H1 (cell line): ENCODE data around the gene CBLB. TPM values are rescaled to one million over a fixed set of nuclear protein-coding genes. Genes with fewer than 3 reads are reported as not detected.

Experiments
- CTCF ChIA-PET: fragments of 300-600 bp; sonication (Branson Sonifier 250); formaldehyde crosslinking; loops from one replicate; lab custom pipeline; 2021; ENCODE audit not compliant: partially characterized antibody; lab: Charles Lee
- POLR2A ChIA-PET: fragments of 300-600 bp; sonication (Branson Sonifier 250); formaldehyde crosslinking; loops from one replicate; lab custom pipeline; 2021; ENCODE audit warnings: inconsistent platforms; ENCODE audit not compliant: partially characterized antibody; lab: Charles Lee
- DNase-seq, 2 experiments: peaks; one replicate each; pipeline versions ENCODE4 v3.0.0 to v3.0.0-alpha.2; 2010 to 2022; ENCODE audit warnings: low spot score in 2 of 2, low read depth in 1 of 2, mixed read lengths in 1 of 2
- FAIRE-seq: peaks from 2 replicates; lab custom pipeline; 2011; peaks lifted over from hg19 to GRCh38; lab: Jason Lieb, UNC
- H2AFZ ChIP-seq: 2 replicates; pipeline ENCODE4 v1.8.1; 2012; ENCODE audit warnings: low read length, inconsistent platforms
- H2AK5ac ChIP-seq: 2 replicates; pipeline ENCODE4 v1.6.1; 2013; ENCODE audit warnings: low read depth, low read length
- H2BK120ac ChIP-seq: replicated peaks from 2 replicates; pipeline ENCODE3; 2013; ENCODE audit warnings: low read depth, low read length, inconsistent platforms
- H2BK12ac ChIP-seq: 2 replicates; pipeline ENCODE4 v1.6.1; 2013; ENCODE audit warnings: low read depth, low read length
- H2BK15ac ChIP-seq: 2 replicates; pipeline ENCODE4 v1.6.1; 2013; ENCODE audit warnings: low read length
- H2BK20ac ChIP-seq: 2 replicates; pipeline ENCODE4 v1.6.1; 2013; ENCODE audit warnings: low read length
- H2BK5ac ChIP-seq: 2 replicates; pipeline ENCODE4 v1.6.1; 2013; ENCODE audit warnings: low read depth, low read length
- H3K14ac ChIP-seq: 2 replicates; pipeline ENCODE4 v1.6.1; 2013; ENCODE audit warnings: inconsistent platforms; ENCODE audit not compliant: insufficient read length
- H3K18ac ChIP-seq: 2 replicates; pipeline ENCODE4 v1.6.1; 2013; ENCODE audit warnings: low read length; ENCODE audit errors: extremely low read depth
- H3K23ac ChIP-seq: 2 replicates; pipeline ENCODE4 v1.6.1; 2013; ENCODE audit warnings: inconsistent platforms; ENCODE audit not compliant: insufficient read length
- H3K23me2 ChIP-seq: 2 replicates; pipeline ENCODE4 v1.6.1; 2013; ENCODE audit warnings: low read depth, low read length
- H3K27ac ChIP-seq: 2 replicates; pipeline ENCODE4 v1.6.1; 2011; ENCODE audit warnings: low read depth, low read length, inconsistent platforms
- H3K27me3 ChIP-seq, 4 experiments: replicated peaks in 1 of 4; 1 replicate in 1 of 4; 2 replicates in 3 of 4; pipeline versions ENCODE4 v1.6.1 to v1.8.1; 2011 to 2013; ENCODE audit warnings: low read length in 3 of 4, mild to moderate bottlenecking in 3 of 4, inconsistent platforms in 2 of 4, mixed read lengths in 2 of 4, moderate library complexity in 1 of 4; ENCODE audit not compliant: control insufficient read depth in 3 of 4, insufficient read depth in 3 of 4; ENCODE audit errors: extremely low read depth in 1 of 4
- H3K36me3 ChIP-seq, 4 experiments: 2 replicates each; pipeline versions ENCODE4 v1.6.1 to v1.8.1; 2011 to 2013; ENCODE audit warnings: mild to moderate bottlenecking in 4 of 4, low read length in 3 of 4, moderate library complexity in 2 of 4, control low read depth in 1 of 4, inconsistent platforms in 1 of 4; ENCODE audit not compliant: insufficient read depth in 4 of 4, control insufficient read depth in 2 of 4
- H3K4ac ChIP-seq: replicated peaks from 2 replicates; pipeline ENCODE3; 2013; ENCODE audit warnings: low read length, low read depth, mixed read lengths, inconsistent platforms; ENCODE audit not compliant: insufficient read length
- H3K4me1 ChIP-seq, 4 experiments: replicated peaks in 1 of 4; 1 replicate in 1 of 4; 2 replicates in 3 of 4; pipeline versions ENCODE4 v1.6.1 to v1.8.1; 2011 to 2013; ENCODE audit warnings: low read length in 3 of 4, inconsistent platforms in 2 of 4, mixed read lengths in 1 of 4; ENCODE audit not compliant: insufficient read depth in 4 of 4, control insufficient read depth in 3 of 4
- H3K4me2 ChIP-seq, 2 experiments: 2 replicates each; pipeline versions ENCODE4 v1.6.1 to v1.8.1; 2011 to 2013; ENCODE audit warnings: low read depth in 2 of 2, low read length in 2 of 2, control low read depth in 1 of 2, inconsistent platforms in 1 of 2, mild to moderate bottlenecking in 1 of 2; ENCODE audit not compliant: insufficient read depth in 1 of 2
- H3K4me3 ChIP-seq, 4 experiments: fragments of 200-600, 300-600 bp in 1 of 4; sonication (generic), shearing (Covaris generic), sonication (Bioruptor Twin) in 1 of 4; 2 replicates each; pipeline versions ENCODE4 v1.5.1 to v1.8.1; 2011 to 2016; ENCODE audit warnings: low read length in 4 of 4, low read depth in 3 of 4, control low read depth in 2 of 4, inconsistent platforms in 2 of 4, mild to moderate bottlenecking in 2 of 4, mixed read lengths in 1 of 4, moderate library complexity in 1 of 4; ENCODE audit not compliant: insufficient read depth in 2 of 4; ENCODE audit errors: extremely low read depth in 1 of 4
- H3K56ac ChIP-seq: replicated peaks from 2 replicates; pipeline ENCODE3; 2013; ENCODE audit warnings: low read depth, mild to moderate bottlenecking, mixed read lengths, low read length, inconsistent platforms; ENCODE audit not compliant: insufficient read length
- H3K79me1 ChIP-seq: 2 replicates; pipeline ENCODE4 v1.6.1; 2013; ENCODE audit warnings: low read depth, low read length, control low read depth
- H3K79me2 ChIP-seq, 2 experiments: 2 replicates each; pipeline versions ENCODE4 v1.6.1 to v1.8.1; 2012 to 2013; ENCODE audit warnings: low read length in 2 of 2, mild to moderate bottlenecking in 2 of 2, inconsistent platforms in 1 of 2; ENCODE audit not compliant: insufficient read depth in 2 of 2, control insufficient read depth in 1 of 2
- H3K9ac ChIP-seq, 4 experiments: replicated peaks in 1 of 4; 1 replicate in 1 of 4; 2 replicates in 3 of 4; pipeline versions ENCODE4 v1.6.1 to v1.8.1; 2011 to 2013; ENCODE audit warnings: low read depth in 3 of 4, low read length in 3 of 4, control low read depth in 2 of 4, mild to moderate bottlenecking in 2 of 4, moderate library complexity in 2 of 4, inconsistent platforms in 1 of 4; ENCODE audit errors: extremely low read depth in 1 of 4
- H3K9me3 ChIP-seq, 2 experiments: 2 replicates each; pipeline versions ENCODE4 v1.6.1 to v1.8.1; 2012 to 2013; ENCODE audit warnings: mild to moderate bottlenecking in 2 of 2, moderate library complexity in 2 of 2, control low read depth in 1 of 2, inconsistent platforms in 1 of 2, low read depth in 1 of 2, low read length in 1 of 2, mixed read lengths in 1 of 2; ENCODE audit not compliant: insufficient read depth in 2 of 2
- H4K20me1 ChIP-seq, 2 experiments: replicated peaks in 1 of 2; 2 replicates each; pipeline versions ENCODE3 to v1.8.1; 2011 to 2013; ENCODE audit warnings: inconsistent platforms in 2 of 2, low read length in 2 of 2, mild to moderate bottlenecking in 1 of 2; ENCODE audit not compliant: insufficient read depth in 2 of 2, control insufficient read depth in 1 of 2
- H4K5ac ChIP-seq: 2 replicates; pipeline ENCODE4 v1.6.1; 2013; ENCODE audit warnings: low read length, low read depth, mixed read lengths, inconsistent platforms; ENCODE audit not compliant: insufficient read length
- H4K8ac ChIP-seq: 2 replicates; pipeline ENCODE4 v1.8.0; 2013; ENCODE audit warnings: mild to moderate bottlenecking, moderate library complexity, low read length, inconsistent platforms; ENCODE audit not compliant: insufficient read depth; ENCODE audit errors: extremely low read depth
- H4K91ac ChIP-seq: replicated peaks from 2 replicates; pipeline ENCODE3; 2013; ENCODE audit warnings: low read length, mixed read lengths, inconsistent platforms; ENCODE audit not compliant: insufficient read length
- BCL11A ChIP-seq, 2 experiments: IDR thresholded peaks; one replicate each; pipeline ENCODE4 v1.6.1; 2011; ENCODE audit warnings: low read depth in 2 of 2, low read length in 2 of 2, mild to moderate bottlenecking in 2 of 2
- HDAC2 ChIP-seq, 2 experiments: fragments of 300-600 bp in 1 of 2; sonication (generic) in 1 of 2; IDR thresholded peaks; 2 replicates each; pipeline ENCODE4 v1.6.1; 2011 to 2012; ENCODE audit warnings: low read depth in 2 of 2, low read length in 2 of 2, mild to moderate bottlenecking in 2 of 2, moderate library complexity in 2 of 2, borderline replicate concordance in 1 of 2, inconsistent platforms in 1 of 2
- POLR2A ChIP-seq, 2 experiments: IDR thresholded peaks; 1 replicate in 1 of 2; 2 replicates in 1 of 2; pipeline ENCODE4 v1.6.1; 2011; ENCODE audit warnings: low read depth in 2 of 2, low read length in 2 of 2, mild to moderate bottlenecking in 2 of 2; ENCODE audit errors: control extremely low read depth in 1 of 2
- RNF2 ChIP-seq: fragments of 200-900, 300-1000 bp; sonication (generic); IDR thresholded peaks from 2 replicates; pipeline ENCODE4 v1.7.1; 2016; ENCODE audit warnings: borderline replicate concordance, low read depth, mild to moderate bottlenecking, antibody characterized with exemption, low read length; ENCODE audit not compliant: poor library complexity, severe bottlenecking; ENCODE audit errors: missing control alignments
- SIN3A ChIP-seq, 2 experiments: IDR thresholded peaks in 1 of 2; conservative IDR thresholded peaks in 1 of 2; 2 replicates each; pipeline ENCODE4 v1.6.1; 2011 to 2012; ENCODE audit warnings: low read length in 2 of 2, improper control_type of control experiment in 1 of 2, low read depth in 1 of 2, mild to moderate bottlenecking in 1 of 2
- SP1 ChIP-seq: IDR thresholded peaks from 2 replicates; pipeline ENCODE4 v1.6.1; 2011; ENCODE audit warnings: low read depth, low read length
- SP4 ChIP-seq: IDR thresholded peaks from 2 replicates; pipeline ENCODE4 v1.6.1; 2012; ENCODE audit warnings: low read length, inconsistent platforms
- SRF ChIP-seq: IDR thresholded peaks from 2 replicates; pipeline ENCODE4 v1.6.1; 2011; ENCODE audit warnings: mild to moderate bottlenecking, low read depth, low read length, moderate library complexity
- WGBS, 2 experiments: shearing (Covaris generic) in 1 of 2; methylation state at CpG; one replicate each; pipeline versions ENCODE4 v1.1.6 to v1.1.7; 2013 to 2015; ENCODE audit warnings: low lambda C conversion rate in 2 of 2, mixed read lengths in 2 of 2, inconsistent platforms in 1 of 2, low coverage in 1 of 2, missing lambda C conversion rate in 1 of 2; ENCODE audit not compliant: insufficient replicate concordance in 2 of 2, insufficient coverage in 1 of 2, insufficient read length in 1 of 2; ENCODE audit errors: extremely low coverage in 1 of 2, missing lambda C conversion rate in 1 of 2; 5-methylcytosine and 5-hydroxymethylcytosine counted together
- polyA plus RNA-seq, 7 experiments: library from polyadenylated mRNA; depleted of rRNA in 3 of 7; stranded (reverse) in 5 of 7; unstranded in 2 of 7; fragments of >200 nt in 5 of 7; fragments of 200-250 nt in 2 of 7; gene quantifications; 1 replicate in 5 of 7; 2 replicates in 1 of 7; 4 replicates in 1 of 7; pipeline versions ENCODE4 v1.2.1 to v1.2.3, GENCODE V29; 2011 to 2013; ENCODE audit warnings: missing spikeins in 2 of 7, mixed read lengths in 2 of 7
- total RNA-seq: library from RNA; stranded (reverse); fragmentation: NEBNext Ultra II Directional; extraction: Animal tissue kit (Norgen Biotek cat#: 25700); gene quantifications from 2 replicates; pipeline ENCODE4 v1.2.1, GENCODE V29; 2021
- TF ChIP-seq, protein P1 (sequence below): IDR thresholded peaks from 2 replicates; pipeline ENCODE4 v1.6.1; 2012; ENCODE audit warnings: inconsistent platforms
- TF ChIP-seq, protein P2 (sequence below), 3 experiments: IDR thresholded peaks; 1 replicate in 2 of 3; 2 replicates in 1 of 3; pipeline versions ENCODE4 v1.5.1 to v1.6.1; 2011; ENCODE audit warnings: low read length in 3 of 3, mild to moderate bottlenecking in 3 of 3, inconsistent platforms in 2 of 3, low read depth in 1 of 3, moderate library complexity in 1 of 3; ENCODE audit not compliant: insufficient read depth in 1 of 3; ENCODE audit errors: control extremely low read depth in 1 of 3

The CBLB gene
- total and polyA plus RNA-seq, 2 of the 8 experiments (the other 6 are each of a cell fraction or from before 2014, with no cell fraction given), result 14.5 to 26.0 TPM

DNA sequence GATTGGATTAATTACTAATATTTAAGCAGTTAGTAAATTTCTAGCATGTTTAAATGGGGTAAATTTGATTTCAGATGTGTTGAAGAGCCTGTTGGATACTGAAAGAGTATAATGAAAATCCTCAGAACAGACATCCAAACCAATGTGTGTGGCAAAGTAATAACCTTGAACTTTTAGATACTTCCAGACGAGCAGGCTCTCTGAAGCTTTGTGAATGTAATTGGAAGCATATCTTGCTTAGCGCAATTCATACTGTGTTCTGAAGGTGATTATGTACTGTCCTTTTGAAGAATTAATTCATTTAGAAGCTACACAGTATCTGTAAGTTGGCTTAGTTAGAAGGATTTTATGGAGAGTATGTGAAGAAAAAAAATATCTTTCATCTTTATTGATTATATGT is 161.8 kb downstream of the CBLB start:
- H3K4me2 ChIP-seq, result no peak overlapping the region
- 73% methylated on average over 2 of the region's 2 CpGs; no CpG with 5 or more reads in 1 of the 2 experiments for WGBS, 2 experiments
- no peaks in the 10 kb centered on the region for H3K9me3 ChIP-seq
- no peaks in the 10 kb centered on the region for H4K20me1 ChIP-seq
- H2BK120ac ChIP-seq, result no peak overlapping the region
- DNase-seq, result no peak
- TF ChIP-seq POLR2A (IDR thresholded peaks at IDR 0.05; ENCODE audit: control extremely low read depth in 1 of 2, low read depth in 2 of 2, low read length in 2 of 2) (no peak), SRF (no peak), SIN3A (conservative IDR thresholded peaks at IDR 0.05 in 1 of 2, IDR thresholded peaks at IDR 0.05 in 1 of 2; ENCODE audit: low read depth in 1 of 2, low read length in 2 of 2) (no peak), SP4 (no peak), SP1 (no peak), BCL11A (IDR thresholded peaks at IDR 0.05; ENCODE audit: low read depth in 2 of 2, low read length in 2 of 2) (no peak), RNF2 (no peak), HDAC2 (IDR thresholded peaks at IDR 0.05; ENCODE audit: borderline replicate concordance in 1 of 2, low read depth in 2 of 2, low read length in 2 of 2) (no peak)
- TF ChIP-seq, protein P1, sequence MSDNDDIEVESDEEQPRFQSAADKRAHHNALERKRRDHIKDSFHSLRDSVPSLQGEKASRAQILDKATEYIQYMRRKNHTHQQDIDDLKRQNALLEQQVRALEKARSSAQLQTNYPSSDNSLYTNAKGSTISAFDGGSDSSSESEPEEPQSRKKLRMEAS, result no peak
- TF ChIP-seq, protein P2, sequence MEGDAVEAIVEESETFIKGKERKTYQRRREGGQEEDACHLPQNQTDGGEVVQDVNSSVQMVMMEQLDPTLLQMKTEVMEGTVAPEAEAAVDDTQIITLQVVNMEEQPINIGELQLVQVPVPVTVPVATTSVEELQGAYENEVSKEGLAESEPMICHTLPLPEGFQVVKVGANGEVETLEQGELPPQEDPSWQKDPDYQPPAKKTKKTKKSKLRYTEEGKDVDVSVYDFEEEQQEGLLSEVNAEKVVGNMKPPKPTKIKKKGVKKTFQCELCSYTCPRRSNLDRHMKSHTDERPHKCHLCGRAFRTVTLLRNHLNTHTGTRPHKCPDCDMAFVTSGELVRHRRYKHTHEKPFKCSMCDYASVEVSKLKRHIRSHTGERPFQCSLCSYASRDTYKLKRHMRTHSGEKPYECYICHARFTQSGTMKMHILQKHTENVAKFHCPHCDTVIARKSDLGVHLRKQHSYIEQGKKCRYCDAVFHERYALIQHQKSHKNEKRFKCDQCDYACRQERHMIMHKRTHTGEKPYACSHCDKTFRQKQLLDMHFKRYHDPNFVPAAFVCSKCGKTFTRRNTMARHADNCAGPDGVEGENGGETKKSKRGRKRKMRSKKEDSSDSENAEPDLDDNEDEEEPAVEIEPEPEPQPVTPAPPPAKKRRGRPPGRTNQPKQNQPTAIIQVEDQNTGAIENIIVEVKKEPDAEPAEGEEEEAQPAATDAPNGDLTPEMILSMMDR (IDR thresholded peaks at IDR 0.05; ENCODE audit: control extremely low read depth in 1 of 3, insufficient read depth in 1 of 3, low read depth in 1 of 3, low read length in 3 of 3), result no peak
- TF ChIP-seq, all 59 proteins: peak for 0
- no peak overlapping the region for H3K4ac ChIP-seq
- ChIA-PET POLR2A (no interaction called here), CTCF (no interaction called here)
- H3K79me2 ChIP-seq, result no peaks in the 10 kb centered on the region
- no peak overlapping the region for H3K27ac ChIP-seq
- no peak overlapping the region for H2AFZ ChIP-seq
- H3K23me2 ChIP-seq, result no peaks in the 10 kb centered on the region
- no peak overlapping the region for H4K91ac ChIP-seq
- peaks cover 0 to 17% (median 1%) of the 10 kb centered on the region in 4 experiments; a peak in 4 of 8 replicates for H3K36me3 ChIP-seq
- H3K79me1 ChIP-seq, result no peaks in the 10 kb centered on the region
- no peaks in the 10 kb centered on the region for H3K4me1 ChIP-seq
- H3K14ac ChIP-seq, result no peak overlapping the region
- H2BK20ac ChIP-seq, result no peak overlapping the region
- no peak overlapping the region for H3K56ac ChIP-seq
- no peak overlapping the region for H3K18ac ChIP-seq
- no peak overlapping the region for H4K8ac ChIP-seq
- H4K5ac ChIP-seq, result no peak overlapping the region
- no peak overlapping the region for H2AK5ac ChIP-seq
- H3K27me3 ChIP-seq, result no peaks in the 10 kb centered on the region
- no peak for FAIRE-seq
- H3K23ac ChIP-seq, result no peak overlapping the region
- H3K4me3 ChIP-seq, result no peak overlapping the region
- no peak overlapping the region for H2BK12ac ChIP-seq
- H3K9ac ChIP-seq, result no peak overlapping the region
- no peak overlapping the region for H2BK5ac ChIP-seq
- H2BK15ac ChIP-seq, result no peak overlapping the region
